ENCODE data around the gene PANK3.
"Not testable (repeated sequence)": the region's sequence is repeated elsewhere in the genome, so short reads cannot be mapped to it uniquely, and the experiment has no call there.

The PANK3 gene

GRCh38 chr5:168596122-168596521 is 17.0 kb upstream of the PANK3 start:
- in situ Hi-C loops (cut with MboI; ENCODE audit: low sequenced_read_pairs) = not testable (repeated sequence)

GRCh38 chr5:168592014-168592368 is 12.8 kb upstream of the PANK3 start:
- in situ Hi-C loops (cut with MboI; ENCODE audit: low sequenced_read_pairs) = no loop called here

- in situ Hi-C loops (cut with MboI; ENCODE audit: low sequenced_read_pairs) = no loop called here
Measured at GRCh38 chr5:168591302-168592013, 12.3 kb upstream of the PANK3 start.

GRCh38 chr5:168590666-168591065 is 11.5 kb upstream of the PANK3 start:
- in situ Hi-C loops (cut with MboI; ENCODE audit: low sequenced_read_pairs) = no loop called here

GRCh38 chr5:168587987-168588386 is 8.8 kb upstream of the PANK3 start:
- in situ Hi-C loops (cut with MboI; ENCODE audit: low sequenced_read_pairs) = no loop called here

GRCh38 chr5:168585119-168585856 is 6.1 kb upstream of the PANK3 start:
- in situ Hi-C loops (cut with MboI; ENCODE audit: low sequenced_read_pairs) = no loop called here

GRCh38 chr5:168583742-168584482 is 4.7 kb upstream of the PANK3 start:
- in situ Hi-C loops (cut with MboI; ENCODE audit: low sequenced_read_pairs) = no loop called here

- in situ Hi-C loops (cut with MboI; ENCODE audit: low sequenced_read_pairs) = not testable (repeated sequence)
Measured at GRCh38 chr5:168580814-168581469, 1.8 kb upstream of the PANK3 start.

GRCh38 chr5:168580227-168580508 is 1.0 kb upstream of the PANK3 start:
- in situ Hi-C loops (cut with MboI; ENCODE audit: low sequenced_read_pairs) = no loop called here

- in situ Hi-C loops (cut with MboI; ENCODE audit: low sequenced_read_pairs) = no loop called here
Measured at GRCh38 chr5:168579488-168580226, 489 bp upstream of the PANK3 start.

- in situ Hi-C loops (cut with MboI; ENCODE audit: low sequenced_read_pairs) = no loop called here
Measured at GRCh38 chr5:168578006-168578405, 1.2 kb downstream of the PANK3 start.

GRCh38 chr5:168575391-168576372 is 3.5 kb downstream of the PANK3 start:
- in situ Hi-C loops (cut with MboI; ENCODE audit: low sequenced_read_pairs) = no loop called here

GRCh38 chr5:168574156-168574555 is 5.0 kb downstream of the PANK3 start:
- in situ Hi-C loops (cut with MboI; ENCODE audit: low sequenced_read_pairs) = not testable (repeated sequence)

GRCh38 chr5:168573663-168574062 is 5.5 kb downstream of the PANK3 start:
- in situ Hi-C loops (cut with MboI; ENCODE audit: low sequenced_read_pairs) = not testable (repeated sequence)

GRCh38 chr5:168570490-168571328 is 8.5 kb downstream of the PANK3 start:
- in situ Hi-C loops (cut with MboI; ENCODE audit: low sequenced_read_pairs) = no loop called here

GRCh38 chr5:168568738-168569137 is 10.4 kb downstream of the PANK3 start:
- in situ Hi-C loops (cut with MboI; ENCODE audit: low sequenced_read_pairs) = no loop called here

- in situ Hi-C loops (cut with MboI; ENCODE audit: low sequenced_read_pairs) = no loop called here
Measured at GRCh38 chr5:168563959-168564358, 15.2 kb downstream of the PANK3 start.

- in situ Hi-C loops (cut with MboI; ENCODE audit: low sequenced_read_pairs) = no loop called here
Measured at GRCh38 chr5:168562279-168562678, 16.9 kb downstream of the PANK3 start.

- in situ Hi-C loops (cut with MboI; ENCODE audit: low sequenced_read_pairs) = no loop called here
Measured at GRCh38 chr5:168557389-168557788, 21.8 kb downstream of the PANK3 start.
